A673 (cell line): ENCODE measurements around the gene CCBE1.

Experiments
- EZH2 ChIP-seq: fragments of 200-600 bp; sonication (generic); IDR thresholded peaks from 2 replicates; pipeline ENCODE4 v1.6.1; 2017; ENCODE audit warnings: borderline replicate concordance, low read depth, mild to moderate bottlenecking, mixed read lengths, antibody characterized with exemption, low read length; ENCODE audit not compliant: poor library complexity, severe bottlenecking
- TF ChIP-seq, protein P1 (sequence below): fragments of 300-800, 200-600 bp; sonication (generic); conservative IDR thresholded peaks from 2 replicates; pipeline ENCODE4 v1.5.1; 2017; ENCODE audit warnings: low read depth, mild to moderate bottlenecking, antibody characterized with exemption, low read length, moderate library complexity, mixed read lengths

DNA sequence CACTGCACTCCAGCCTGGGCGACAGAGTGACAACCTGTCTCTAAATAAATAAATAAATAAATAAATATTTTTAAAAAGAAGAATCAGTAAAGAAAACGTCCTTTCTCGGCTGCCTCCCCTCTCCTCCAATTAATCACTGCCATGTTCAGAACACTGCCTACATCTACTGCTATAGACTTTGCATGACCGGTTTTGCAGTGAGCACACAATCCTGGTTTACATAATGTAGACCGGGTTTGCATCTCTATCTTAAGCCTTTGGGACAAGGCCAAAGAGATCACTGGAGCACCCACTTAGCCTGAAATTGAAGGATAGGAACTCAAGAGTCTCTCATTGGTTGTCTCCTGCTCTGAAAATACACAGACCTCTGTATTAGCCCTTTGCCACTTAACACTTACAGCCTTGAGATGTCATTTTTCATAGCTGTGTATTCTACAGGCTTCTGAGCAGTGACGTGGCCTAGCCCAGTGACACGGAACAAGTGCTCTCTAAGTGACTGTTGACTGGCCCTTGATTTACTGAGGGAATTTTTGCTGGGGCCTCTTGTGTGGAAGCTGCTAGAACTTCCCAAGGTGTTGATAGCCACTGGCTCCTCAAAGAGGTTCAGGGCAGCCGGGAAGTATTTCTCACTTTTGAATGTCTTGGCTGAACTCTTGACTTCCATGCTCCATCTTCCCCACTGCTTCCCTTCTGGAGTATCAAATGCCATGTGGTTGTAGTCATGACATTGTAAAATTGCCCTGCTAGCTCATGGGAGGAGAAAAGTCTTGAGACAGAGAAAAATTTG lies 45.3 kb upstream of the CCBE1 start:
- TF ChIP-seq, protein P1, sequence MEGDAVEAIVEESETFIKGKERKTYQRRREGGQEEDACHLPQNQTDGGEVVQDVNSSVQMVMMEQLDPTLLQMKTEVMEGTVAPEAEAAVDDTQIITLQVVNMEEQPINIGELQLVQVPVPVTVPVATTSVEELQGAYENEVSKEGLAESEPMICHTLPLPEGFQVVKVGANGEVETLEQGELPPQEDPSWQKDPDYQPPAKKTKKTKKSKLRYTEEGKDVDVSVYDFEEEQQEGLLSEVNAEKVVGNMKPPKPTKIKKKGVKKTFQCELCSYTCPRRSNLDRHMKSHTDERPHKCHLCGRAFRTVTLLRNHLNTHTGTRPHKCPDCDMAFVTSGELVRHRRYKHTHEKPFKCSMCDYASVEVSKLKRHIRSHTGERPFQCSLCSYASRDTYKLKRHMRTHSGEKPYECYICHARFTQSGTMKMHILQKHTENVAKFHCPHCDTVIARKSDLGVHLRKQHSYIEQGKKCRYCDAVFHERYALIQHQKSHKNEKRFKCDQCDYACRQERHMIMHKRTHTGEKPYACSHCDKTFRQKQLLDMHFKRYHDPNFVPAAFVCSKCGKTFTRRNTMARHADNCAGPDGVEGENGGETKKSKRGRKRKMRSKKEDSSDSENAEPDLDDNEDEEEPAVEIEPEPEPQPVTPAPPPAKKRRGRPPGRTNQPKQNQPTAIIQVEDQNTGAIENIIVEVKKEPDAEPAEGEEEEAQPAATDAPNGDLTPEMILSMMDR, result no peak
- no peak for TF ChIP-seq EZH2
